NCI-H446 (cell line): ENCODE results near the gene BFSP1.

Experiments
- DNase-seq, 2 experiments: peaks; one replicate each; lab custom pipeline; 2025; lab: John Stamatoyannopoulos, UW

BFSP1 gene

DNA sequence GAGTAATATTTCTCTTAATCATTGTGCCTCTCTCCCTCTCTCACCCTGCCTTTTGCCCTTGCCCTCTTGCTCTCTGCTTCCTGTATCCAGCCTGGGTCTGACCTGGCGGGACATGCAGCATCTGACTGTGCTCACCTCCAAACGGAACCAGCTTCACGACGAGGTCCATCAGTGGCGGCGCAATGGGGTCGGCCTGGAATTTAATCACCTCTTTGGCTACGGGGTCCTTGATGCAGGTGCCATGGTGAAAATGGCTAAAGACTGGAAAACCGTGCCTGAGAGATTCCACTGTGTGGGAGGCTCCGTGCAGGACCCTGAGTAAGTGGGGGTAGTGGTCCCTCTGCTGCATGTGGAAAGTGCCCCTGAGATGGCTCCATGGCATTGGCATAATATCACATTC is 65.9 kb downstream of the BFSP1 start:
- no peak for DNase-seq

DNA sequence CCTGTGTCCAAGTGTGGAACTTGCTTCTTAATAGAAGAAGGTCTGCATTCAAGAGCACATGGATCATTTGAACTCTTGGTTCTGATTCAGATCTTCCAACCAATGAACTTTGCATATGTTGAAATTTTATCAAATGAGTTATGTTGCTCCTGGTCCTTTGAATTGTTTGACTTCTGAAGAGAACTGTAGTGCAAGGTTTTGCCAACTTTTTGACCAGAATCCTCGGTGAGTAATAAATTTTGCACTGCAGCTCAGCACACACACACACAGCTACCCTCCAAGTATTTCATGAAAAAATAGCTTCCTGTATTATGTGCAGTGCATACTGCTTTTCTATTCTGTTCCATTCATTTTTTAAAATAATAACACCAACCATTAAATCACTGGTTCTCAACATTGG is 67.5 kb downstream of the BFSP1 start:
- no peak for DNase-seq

DNA sequence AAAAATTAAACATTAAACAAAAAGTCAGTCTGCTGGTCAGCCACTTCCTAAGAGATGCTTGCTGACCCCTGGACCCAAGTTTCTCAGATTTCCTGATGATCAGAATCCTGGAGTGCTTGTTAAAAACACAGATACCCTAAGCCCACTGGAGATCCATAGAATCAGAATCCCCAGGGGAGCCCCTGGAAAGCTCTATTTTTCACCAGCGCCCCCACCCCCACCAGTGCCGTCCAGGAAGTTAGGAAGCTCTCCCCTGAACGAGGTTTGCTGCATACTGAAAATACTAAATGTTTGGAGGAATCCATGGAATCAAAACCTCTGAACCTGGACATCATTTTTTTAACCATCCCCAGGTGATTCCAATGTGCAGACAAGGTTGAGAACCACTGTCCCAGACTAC is 69.2 kb downstream of the BFSP1 start:
- no peak for DNase-seq

DNA sequence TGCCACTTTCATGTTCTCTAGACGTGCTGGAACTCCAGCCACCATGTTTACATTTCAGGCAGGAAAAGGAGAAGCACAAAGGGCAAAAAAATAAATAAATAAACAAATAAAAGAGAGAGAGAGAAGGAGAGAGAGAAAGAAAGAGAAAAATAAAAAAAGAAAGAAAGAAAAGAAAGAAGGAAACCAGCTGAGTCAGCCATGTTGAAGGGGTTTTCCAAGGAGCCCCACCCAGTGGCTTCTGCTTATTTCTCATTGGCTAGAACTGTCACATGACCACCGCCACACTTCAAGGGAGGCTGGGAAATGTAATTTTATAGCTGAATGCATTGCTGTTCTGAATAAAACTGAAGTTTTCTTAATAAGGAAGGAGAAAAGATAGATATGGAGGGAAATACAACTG is 71.1 kb downstream of the BFSP1 start:
- DNase-seq, result no peak

DNA sequence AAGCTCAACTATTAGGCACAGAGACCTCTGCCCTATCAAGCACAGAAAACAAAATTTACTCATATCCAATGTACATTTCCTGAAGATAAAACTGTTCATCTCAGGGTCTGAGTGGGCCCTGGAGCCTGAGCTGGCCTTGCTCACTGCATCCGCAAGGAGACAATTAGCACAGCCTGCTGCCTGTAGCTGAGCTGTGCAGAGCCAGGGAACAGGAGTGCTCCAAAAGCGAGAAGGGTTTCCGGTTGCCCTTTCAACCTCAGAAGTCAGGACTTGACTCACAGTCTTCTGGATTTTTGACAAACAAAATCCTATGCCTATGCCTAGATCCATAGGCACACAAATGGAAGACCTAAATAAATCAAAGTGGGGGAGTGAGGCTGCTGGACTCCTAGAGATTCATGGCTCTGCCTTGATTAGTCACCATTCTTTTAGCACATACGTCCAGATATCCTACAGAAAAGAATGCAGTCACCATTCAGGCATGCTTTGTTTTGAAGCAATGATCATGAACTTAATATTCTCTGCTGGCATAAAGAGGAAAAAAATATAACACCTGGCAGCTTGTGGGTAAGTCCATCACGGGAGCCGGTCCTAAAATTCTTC is 73.5 kb downstream of the BFSP1 start:
- no peak for DNase-seq

DNA sequence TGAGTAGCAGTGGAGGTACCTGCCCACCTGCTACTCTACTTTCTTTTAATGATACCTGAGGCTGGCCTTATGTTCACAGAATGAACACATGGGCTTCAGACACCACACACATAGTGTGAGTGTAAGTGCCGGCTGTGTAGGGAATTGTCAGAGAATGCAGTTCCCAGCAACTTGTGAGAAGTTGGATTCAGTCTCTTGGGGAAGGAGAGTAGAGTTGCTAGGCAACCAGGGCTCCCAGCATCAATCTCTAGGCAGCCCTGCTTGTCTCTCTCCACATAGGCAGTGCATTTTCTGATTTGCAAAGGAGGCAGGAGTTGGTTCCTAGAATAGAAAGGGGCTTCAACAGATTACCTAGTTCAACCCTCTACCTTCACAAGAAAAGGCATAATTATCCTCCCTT is 74.1 kb downstream of the BFSP1 start:
- no peak for DNase-seq

DNA sequence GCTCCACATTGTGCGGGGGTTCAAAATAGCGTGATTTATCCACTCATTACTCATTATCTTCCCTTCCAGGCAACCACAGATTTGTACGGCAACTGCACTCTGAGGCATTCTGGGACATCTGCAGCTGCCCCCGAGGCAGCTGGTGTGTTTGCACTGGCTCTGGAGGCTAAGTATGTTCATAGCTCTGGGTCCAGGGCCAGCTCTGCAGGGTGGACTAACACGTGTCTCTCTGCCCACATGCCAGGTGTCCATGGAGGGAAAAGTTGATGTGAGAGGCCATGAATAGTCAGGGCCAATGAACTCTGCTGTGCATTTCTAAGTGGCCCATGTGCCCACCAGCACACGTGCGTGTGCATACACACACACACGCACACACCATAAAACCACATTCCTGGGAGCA is 74.9 kb downstream of the BFSP1 start:
- no peak for DNase-seq

DNA sequence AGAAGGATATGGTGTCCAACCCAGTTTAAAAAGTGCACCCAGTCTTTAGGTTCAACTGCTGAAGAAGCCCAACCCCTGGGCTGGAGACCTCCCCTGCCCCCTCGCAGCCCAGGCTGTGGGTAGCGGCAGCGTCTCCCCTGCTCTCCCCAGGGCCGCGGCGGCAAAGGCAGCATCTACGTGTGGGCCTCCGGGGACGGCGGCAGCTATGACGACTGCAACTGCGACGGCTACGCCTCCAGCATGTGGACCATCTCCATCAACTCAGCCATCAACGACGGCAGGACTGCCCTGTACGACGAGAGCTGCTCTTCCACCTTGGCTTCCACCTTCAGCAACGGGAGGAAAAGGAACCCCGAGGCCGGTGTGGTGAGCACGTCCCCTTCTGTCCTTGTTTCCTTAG is 77.6 kb downstream of the BFSP1 start:
- DNase-seq, result no peak

DNA sequence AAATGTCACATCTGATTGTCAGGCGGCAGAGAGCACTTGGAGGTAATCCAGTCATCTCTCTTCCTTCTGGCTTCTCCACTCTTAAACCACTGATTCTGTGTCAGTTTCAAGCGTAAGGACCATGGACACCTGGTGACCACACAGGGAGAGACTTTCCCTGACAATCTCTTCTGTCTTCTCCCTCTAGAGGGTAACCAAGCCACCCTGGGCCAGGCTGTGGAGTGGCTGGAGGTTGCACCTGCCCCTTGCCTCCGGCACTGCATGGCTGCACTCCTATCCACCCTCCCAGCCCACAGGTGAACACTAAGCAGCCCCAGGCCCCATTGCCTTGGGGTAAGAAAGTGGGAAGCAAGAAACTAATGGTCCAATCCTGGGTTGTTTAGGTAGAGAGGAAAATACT is 78.7 kb downstream of the BFSP1 start:
- DNase-seq, result no peak

DNA sequence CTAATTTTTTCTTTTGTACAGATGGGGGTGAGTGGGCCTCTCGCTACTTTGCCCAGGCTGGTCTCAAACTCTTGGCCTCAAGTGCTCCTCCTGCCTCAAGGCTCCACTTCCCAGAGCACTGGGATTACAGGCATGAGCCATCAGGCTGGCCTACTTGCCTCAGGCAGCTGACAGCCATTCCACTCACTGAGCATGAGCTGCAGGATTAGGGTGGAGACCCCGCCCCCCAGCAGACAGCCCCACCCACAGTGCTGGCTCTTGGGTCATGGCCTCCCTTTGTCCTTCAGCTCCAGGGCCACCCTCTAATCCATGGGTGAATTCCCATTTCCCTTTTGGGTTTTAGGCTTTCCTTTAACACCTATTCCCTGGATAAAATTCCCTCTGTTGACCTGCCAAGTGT is 82.1 kb downstream of the BFSP1 start:
- DNase-seq, result no peak

DNA sequence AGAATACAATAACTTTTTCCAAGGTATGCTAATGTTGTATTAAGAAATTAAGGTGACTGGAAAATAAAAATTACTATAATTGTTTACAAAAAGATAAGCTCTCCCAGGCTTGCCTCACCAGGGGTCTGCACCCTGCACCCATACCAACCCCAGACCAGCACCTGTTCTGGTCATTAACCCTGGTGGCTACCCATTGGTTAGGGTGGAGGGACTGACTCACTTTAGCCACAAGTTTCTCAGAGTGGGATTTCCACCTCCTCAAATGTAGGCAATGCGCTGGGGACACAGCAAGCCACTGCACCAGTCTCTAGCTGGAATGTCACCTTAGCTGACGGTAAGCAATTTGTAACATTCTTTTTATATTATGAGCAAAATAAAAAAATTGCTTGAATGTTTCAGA is 83.1 kb downstream of the BFSP1 start:
- DNase-seq, result no peak

DNA sequence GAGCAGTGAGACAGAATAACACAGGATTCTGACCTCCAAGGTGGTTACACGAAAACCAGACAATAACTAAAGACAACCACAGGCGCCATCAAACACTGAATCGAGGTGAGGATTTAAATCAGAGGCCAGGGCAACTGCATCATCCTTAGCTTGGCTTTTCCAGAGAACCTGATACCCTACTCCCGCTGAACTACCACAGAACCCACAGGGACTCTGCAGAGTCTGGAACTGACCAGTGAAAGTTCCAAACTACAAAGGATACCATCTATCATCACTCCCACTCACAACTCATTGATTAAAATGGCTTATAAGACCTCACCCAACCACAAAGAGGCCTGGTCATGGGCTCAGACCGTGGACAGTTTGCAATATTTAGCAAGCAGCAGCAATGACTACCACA is 85.0 kb downstream of the BFSP1 start:
- DNase-seq, result no peak

DNA sequence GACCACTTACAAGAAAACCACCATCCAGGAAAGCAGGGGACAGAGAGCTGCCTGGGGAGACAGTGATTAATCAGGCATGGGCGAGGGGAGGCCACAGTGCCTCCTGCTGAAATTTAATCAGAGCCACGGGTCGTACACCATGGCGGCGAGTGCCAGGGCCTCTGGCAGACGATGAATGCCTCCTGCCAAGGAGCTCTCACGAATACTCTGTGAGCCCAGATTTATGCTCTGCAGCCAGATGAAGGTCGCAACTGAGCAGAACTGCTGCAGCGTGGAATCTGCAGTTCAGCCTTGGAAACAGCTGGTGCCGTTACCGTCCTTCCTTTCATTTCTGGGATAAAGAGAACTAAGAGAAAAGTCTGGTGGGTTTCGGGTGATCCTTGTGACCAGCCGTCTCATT is 85.6 kb downstream of the BFSP1 start:
- DNase-seq, result peak; percentile 13 to 86

DNA sequence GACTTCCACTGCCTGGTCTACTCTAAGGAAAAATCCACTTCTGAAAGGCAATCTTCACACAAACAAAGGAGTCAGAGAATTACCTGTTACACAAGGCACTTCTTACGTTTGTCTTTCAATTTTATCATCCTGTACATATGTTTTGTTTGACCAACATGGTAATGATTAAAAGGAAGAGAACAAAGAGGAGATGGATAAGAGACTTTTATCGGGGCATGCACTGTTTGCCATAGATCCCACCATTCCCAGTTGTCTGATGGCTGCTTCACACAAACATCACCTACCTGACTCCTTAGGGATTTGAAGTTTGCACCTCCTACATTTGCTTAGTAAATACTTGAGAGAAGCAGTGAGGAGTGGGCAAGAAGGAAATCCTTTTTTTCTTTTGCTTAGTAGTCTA is 87.1 kb downstream of the BFSP1 start:
- no peak for DNase-seq
